ENCODE results near the gene WASL.
"Not testable (repeated sequence)": the region's sequence is repeated elsewhere in the genome, so short reads cannot be mapped to it uniquely, and the experiment has no call there.

Gene WASL

GRCh38 chr7:123729218-123729578 lies 19.6 kb downstream of the WASL start:
- no peak for DNase-seq

DNA sequence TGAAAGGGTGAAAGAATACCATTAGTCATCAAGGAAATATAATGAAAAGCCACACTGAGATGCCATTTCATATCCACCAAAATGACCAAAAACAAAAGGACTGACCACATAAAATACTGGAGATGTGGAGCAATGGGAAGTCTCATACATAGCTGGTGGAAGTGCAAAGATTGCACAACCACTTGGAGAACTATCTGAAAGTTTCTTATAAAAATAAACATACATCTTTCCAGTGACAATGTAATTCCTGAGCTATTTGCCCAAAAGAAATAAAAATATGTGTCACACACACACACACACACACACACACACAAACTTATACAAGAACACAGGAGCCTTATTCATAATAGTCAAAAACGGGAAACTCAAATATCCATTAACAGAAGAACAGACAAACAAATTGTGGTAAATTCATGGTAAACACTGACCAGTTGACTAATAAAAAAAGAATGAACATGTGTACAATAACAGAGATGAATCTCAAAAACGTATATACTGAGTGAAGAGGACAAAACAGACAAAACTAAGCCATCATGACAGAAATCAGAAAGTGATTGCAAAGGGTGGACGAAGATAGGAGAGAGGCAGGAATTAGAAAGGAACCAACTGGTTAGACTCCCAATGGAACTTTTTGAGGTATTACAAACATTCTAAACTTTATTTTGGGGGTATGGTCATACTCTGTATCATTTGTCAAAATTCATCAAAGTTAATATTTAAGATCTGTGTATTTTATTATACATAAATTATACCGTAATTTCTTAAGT lies 21.5 kb downstream of the WASL start:
- DNase-seq = peak; percentile 81

GRCh38 chr7:123725586-123726171 lies 23.1 kb downstream of the WASL start:
- DNase-seq = no peak

- peak; percentile 69 for DNase-seq
These were observed 24.0 kb downstream of the WASL start for GRCh38 chr7:123724817-123725253.

DNA sequence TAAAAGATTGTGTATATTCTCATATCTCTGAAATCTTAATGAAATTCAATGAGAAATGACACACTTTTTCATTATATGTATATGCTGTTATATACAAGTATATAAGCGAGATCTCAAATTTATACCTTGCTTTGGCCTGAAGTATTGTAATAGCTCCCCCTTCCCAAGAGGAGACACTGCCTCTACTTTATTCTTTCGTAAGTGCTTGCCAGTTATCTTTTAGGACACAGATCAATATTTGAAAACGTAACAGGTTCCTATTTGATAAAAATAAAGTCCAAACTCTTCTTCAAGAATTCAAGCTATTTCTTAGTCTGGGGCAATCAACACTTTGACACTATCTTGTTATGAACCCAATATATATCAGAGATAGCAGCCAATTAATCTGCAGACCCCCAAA lies 24.9 kb downstream of the WASL start:
- no peak for DNase-seq

GRCh38 chr7:123720527-123720926 lies 28.3 kb downstream of the WASL start:
- not testable (repeated sequence) for DNase-seq

- DNase-seq = no peak
These were observed 29.5 kb downstream of the WASL start for GRCh38 chr7:123719197-123719721.

DNA sequence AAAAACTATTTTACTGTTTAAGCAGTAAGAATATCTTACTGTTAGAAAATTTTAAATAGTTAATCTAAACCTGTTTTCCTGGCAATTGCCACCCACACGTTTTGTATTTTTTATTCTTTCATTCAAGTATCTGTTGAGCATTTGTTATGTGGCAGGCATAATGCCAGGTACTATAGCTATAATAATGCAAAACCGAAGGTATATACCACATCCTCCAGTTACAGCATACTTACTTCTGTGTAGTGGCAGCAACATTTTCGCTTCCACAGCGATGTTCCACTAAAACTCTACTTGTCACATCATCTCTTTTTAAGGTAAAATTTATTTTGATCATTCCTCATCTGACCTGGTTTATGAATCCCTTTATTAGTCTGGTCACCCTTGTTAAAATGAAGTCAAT lies 30.0 kb downstream of the WASL start:
- no peak for DNase-seq

DNA sequence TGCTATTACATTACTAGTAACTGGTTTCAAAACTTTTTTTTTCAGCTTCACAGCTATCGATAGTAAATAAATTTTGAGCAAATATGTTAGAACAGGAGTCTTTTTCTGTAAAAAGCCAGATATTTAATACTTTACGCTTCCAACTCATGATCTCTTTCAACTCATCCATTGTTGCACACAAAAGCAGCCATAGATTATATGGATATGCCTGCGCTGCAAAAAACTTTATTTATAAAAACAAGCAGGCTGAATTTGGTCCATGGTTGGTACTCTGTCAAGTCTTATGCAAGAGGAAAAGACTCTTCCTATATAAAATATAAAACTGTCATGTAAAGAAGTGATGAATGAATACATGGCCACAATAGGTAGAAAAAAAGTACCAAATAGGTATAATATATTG lies 31.1 kb downstream of the WASL start:
- DNase-seq = no peak

DNA sequence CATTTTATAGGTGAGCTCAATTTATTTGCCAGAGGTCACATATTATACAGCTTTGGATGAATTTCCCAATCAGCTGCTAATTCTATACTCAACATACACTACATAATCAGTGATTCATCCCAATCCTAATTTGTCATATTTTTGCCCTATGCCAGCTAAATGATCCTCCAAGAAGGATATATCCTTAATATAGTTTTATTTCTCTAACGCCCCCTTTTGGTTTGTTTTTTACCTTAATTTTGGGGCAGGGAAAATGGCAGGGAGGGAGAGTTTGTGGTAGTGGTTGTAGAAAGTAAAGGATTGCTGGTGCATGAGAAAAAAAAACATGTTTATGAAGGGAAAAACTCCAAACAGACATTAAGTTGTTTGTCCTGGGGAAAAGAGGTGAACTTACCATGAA lies 31.9 kb downstream of the WASL start:
- DNase-seq = no peak

- DNase-seq = no peak
These were observed 33.0 kb downstream of the WASL start for GRCh38 chr7:123715799-123716198.

GRCh38 chr7:123715198-123715597 lies 33.6 kb downstream of the WASL start:
- DNase-seq = peak; percentile 22

DNA sequence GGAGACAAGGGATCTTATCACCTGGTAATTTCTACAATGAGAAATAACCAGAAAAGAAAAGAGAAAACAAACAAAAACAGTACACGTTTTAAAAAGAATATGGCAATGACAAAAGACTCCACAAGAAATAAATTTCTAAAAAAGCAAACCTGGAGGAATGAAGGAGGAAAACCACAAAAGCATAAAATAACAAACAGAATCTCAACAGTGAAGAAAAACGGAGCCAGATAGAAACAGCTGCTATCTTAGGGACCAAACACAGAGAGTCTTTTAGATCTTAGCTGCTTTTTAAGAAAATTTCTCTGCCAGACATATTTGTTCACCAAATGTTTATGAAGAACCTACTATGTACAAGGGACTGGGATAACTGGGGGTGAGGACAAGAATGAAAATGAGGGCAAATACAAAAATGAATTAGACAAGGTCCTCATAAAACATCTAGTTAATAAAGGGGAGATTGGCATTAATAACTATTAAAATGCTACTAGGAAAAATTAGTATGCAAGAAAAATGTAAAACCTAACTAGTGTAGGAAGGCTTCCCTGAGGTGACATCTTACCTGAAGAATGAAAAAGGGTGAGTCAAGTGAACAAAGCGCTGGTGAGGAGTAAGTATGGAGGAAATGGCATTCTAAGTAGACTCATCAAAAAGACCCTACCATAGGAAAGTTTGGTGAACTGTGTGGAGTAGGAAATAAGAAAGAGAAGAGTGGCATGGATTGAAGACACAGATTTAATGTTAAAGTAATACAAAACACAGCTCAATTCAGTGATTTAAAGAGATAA lies 34.3 kb downstream of the WASL start:
- no peak for DNase-seq

GRCh38 chr7:123712619-123713018 lies 36.2 kb downstream of the WASL start:
- peak; percentile 58 for DNase-seq

- no peak for DNase-seq
These were observed 36.9 kb downstream of the WASL start for GRCh38 chr7:123711832-123712293.

DNA sequence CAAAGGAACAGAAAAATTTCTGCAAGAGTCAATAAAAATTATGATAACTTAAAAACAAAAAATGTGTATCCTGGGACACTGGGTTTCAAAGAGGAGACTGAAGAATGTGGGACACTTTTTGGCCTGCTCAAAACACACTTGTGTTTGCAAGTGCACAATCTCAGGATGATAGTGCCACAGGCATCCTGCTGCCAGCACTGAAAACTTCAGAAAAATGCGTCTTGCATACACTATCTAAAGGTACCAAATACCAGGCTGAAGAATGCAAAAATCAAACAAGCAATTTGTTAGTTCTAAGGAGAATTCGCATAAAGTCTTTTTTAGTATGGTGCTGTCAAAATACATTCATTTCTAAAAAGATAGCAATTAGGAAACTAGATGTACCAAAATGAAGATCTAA lies 38.1 kb downstream of the WASL start:
- DNase-seq = no peak

DNA sequence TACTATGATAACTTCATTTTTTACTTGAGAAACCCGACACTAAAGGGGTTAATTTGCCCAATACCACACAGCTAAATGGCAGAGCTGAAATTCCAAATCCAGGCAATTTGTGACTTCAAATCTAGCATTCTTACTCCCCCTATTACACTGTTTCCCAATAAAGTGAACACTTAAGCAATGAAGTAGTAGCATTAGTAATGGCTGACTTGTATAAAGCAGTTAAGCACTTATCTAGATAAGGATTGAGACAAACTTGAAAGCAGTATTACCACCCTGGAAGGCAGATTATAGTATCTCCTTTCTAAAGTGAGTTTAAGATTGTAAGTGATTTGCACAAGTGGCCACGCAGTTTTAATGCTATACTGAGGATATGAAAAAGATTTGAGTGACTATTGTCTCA lies 39.3 kb downstream of the WASL start:
- DNase-seq = no peak

DNA sequence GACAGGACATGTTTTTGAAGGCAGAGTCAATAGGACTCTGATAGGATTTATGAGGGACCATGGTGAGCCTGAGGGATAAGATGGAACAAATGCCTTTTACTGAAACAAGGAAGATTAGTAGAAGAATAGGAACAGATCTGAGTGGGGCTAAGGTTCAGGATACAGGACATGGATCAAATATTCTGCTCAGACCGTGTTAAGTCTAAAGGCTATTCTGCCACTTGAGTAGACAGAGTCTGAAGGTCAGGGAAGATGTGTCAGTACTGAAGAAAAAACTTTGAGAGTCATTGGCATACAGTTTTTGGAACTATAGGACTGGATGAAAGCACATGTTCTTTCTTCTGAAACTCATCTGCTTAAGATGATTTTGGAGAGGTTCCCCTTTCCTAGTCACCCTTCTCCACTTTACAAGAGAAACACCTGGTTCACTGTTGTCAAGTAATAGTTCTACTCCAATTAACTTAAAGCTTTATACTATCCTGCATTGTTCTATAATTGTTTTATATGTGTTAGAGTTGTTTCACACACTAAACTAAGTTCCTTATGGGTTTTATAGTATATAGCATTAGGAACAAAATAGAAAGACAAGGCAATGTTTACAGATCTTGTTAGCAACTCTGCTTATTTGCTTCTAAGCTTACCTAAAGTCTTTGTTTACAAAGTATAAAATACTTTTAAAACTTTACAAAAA lies 43.4 kb downstream of the WASL start:
- no peak for DNase-seq

DNA sequence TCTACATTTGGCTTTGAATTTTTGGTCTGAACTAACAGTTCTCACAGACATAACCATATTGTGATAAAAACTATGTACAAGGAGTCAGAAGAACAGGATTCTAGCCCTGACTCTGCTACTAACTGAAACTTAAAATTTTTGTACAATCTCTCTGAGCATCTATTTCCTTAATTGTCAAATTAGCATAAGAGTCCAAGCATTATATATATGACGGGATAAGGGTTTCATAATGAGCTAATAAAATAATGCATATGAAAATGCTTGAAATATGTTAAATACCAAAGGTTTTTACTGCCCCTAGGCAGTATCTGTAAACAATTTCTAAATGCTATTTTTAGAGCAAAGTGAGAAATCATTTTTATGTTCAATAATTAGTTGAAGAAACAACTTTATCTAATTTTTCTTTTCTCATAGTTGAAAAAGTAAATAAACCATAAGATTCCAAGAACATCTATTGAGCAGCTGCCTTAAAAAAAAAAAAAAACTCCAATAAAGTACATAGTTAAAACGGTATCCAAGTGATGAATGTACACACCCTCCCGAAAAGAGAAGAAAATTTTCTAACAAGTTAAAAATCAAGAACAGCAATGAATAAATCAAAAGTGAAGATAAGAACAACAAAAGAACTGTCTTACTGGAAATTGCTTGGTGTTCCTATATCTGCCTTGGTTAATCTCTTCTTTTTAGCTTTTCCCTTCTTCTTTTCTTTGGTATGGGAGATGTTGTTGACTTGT lies 52.7 kb downstream of the WASL start:
- DNase-seq = no peak

DNA sequence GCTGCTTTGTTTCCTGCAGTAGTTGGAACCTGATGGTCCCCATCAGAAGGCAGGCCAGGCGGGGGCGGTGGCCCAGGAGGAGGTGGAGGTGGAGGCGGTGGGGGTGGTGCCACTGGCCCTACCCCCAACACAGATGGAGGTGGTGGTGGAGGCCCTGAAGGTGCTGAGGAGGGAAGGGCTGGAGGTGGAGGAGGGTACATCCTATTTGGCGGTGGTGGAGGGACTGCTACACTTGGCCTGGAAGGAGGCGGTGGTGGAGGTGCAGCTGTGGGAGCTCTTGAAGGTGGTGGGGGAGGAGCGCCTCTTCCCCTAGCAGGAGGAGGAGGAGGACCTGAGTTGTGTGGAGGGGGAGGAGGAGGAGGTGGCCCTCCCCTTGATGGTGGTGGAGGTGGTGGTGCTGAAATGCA lies 56.3 kb downstream of the WASL start:
- DNase-seq = no peak

DNA sequence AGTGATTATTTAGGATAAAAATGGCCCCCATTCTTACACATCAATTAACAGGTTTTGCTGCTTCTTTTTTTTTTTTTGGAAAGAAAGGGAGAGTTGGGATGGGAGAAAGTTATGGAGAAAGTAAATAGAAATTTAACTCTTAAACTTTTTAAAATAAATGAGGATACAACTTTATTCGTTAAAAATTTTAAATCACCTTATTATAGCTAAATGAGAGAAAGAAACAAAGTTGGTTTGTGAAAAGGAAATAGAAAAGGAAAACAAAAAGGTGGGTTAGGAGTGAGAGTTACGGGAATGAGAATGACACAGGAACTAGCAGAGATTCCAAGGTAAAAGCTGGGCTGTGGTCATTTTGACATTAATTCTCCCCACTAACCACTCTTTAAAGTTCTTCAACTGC lies 58.3 kb downstream of the WASL start:
- DNase-seq = no peak

DNA sequence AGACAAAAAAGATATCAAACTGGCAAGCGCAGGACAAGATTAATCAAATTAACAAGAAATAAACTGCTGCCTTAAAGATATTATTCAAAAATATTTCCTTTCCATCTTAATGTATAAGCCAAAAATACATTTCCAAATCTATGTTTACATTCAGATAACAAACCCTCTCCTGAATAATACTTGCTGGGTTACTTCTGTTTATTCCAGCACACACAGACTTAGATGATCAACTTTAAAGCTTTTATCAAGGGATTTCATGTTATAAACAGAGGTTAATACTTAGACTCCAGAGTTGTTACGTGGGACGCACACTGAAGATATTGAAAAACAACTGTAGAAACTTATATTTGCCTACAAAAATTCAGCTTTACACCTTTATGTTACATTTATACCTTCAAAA lies 59.6 kb downstream of the WASL start:
- no peak for DNase-seq

Measured in fibroblast of skin of right biceps (primary cell).